GM10248 (cell line): ENCODE measurements around the gene PSME3IP1.

Experiments
- CTCF ChIA-PET: fragments of 300-600 bp; sonication (Branson Sonifier 250); formaldehyde crosslinking; extraction: SDS; loops from one replicate; lab custom pipeline; 2021; ENCODE audit warnings: antibody characterized with exemption; lab: Yijun Ruan, JAX
- POLR2A ChIA-PET: fragments of 350-650 bp; sonication (Branson Sonifier 250); formaldehyde crosslinking; extraction: SDS; loops from one replicate; lab custom pipeline; 2020; ENCODE audit warnings: antibody characterized with exemption; lab: Yijun Ruan, JAX
- DNase-seq: peaks from one replicate; pipeline ENCODE4 v3.0.0; 2012; ENCODE audit errors: extremely low spot score
- TF ChIP-seq, protein P1 (sequence below): IDR thresholded peaks from 2 replicates; pipeline ENCODE4 v1.5.1; 2012; ENCODE audit warnings: mild to moderate bottlenecking, low read depth; ENCODE audit errors: extremely low read depth, missing control alignments, control extremely low read depth

Gene PSME3IP1

GRCh38 chr16:57115514-57116182 lies 70.2 kb downstream of the PSME3IP1 start:
- ChIA-PET POLR2A (no interaction called here), CTCF (interaction anchor here (1.5 to 5.7 kb wide), 3 partner anchors 11 to 29 kb away, joined by 3 to 28 read pairs (median 3); partner anchors contain the start of gene CPNE2)
- no peak for DNase-seq
- TF ChIP-seq, protein P1, sequence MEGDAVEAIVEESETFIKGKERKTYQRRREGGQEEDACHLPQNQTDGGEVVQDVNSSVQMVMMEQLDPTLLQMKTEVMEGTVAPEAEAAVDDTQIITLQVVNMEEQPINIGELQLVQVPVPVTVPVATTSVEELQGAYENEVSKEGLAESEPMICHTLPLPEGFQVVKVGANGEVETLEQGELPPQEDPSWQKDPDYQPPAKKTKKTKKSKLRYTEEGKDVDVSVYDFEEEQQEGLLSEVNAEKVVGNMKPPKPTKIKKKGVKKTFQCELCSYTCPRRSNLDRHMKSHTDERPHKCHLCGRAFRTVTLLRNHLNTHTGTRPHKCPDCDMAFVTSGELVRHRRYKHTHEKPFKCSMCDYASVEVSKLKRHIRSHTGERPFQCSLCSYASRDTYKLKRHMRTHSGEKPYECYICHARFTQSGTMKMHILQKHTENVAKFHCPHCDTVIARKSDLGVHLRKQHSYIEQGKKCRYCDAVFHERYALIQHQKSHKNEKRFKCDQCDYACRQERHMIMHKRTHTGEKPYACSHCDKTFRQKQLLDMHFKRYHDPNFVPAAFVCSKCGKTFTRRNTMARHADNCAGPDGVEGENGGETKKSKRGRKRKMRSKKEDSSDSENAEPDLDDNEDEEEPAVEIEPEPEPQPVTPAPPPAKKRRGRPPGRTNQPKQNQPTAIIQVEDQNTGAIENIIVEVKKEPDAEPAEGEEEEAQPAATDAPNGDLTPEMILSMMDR, result no peak

DNA sequence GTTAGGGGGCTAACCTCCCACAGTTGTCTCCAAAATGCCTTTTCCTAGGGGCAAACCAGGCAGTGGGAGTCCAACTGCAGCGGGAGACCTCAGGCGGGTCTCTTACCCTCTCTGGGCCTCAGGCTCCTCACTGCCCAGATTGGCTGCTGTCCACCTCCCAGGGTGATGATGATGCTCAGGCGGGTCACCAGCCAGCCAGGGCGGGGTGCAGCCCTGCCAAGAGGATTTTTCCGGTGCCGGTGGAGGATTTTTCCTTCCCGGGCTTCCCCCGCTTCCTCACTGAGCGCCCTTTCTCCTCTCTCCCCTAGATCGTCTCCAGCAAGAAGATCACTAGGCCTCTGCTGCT lies 70.7 kb downstream of the PSME3IP1 start:
- CTCF ChIA-PET, result interaction anchor here (1.2 to 1.5 kb wide), 2 partner anchors 12 to 29 kb away, joined by 3 to 4 read pairs; no protein-coding TSS in a partner anchor

DNA sequence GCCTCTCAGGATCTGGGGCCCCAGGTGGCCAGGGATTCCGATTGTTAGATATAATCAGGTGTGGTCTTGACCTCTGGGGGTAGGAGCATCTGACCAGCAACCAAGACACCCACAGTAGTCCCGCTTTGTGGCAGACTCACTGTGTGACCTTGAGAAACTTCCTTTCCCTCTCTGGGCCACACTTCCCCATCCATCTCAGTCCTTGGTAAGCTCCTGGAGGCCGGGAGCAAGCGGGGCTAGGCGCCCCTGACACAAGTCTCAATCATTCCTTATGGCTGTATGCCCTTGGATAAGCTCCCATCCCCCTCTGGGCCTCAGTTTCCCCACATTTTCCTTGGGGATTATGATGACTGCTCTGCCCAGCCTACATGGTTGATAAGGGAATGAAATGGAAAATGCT lies 72.2 kb downstream of the PSME3IP1 start:
- TF ChIP-seq, protein P1, result no peak
- no peak for DNase-seq
- ChIA-PET CTCF (interaction anchor here (0.7 to 5.4 kb wide), 9 partner anchors 13 to 147 kb away, joined by 3 to 41 read pairs (median 5); partner anchors contain the start of gene CPNE2), POLR2A (no interaction called here)

More for the DNA sequence above, 70.7 kb downstream of the PSME3IP1 start:
- DNase-seq, result no peak
- TF ChIP-seq, protein P1, result no peak
- POLR2A ChIA-PET, result no interaction called here

GRCh38 chr16:57113042-57113453 lies 72.8 kb downstream of the PSME3IP1 start:
- no peak for DNase-seq
- POLR2A ChIA-PET, result no interaction called here
- TF ChIP-seq, protein P1, result no peak
- CTCF ChIA-PET, result interaction anchor here (0.7 to 5.4 kb wide), 9 partner anchors 12 to 37 kb away, joined by 3 to 41 read pairs (median 5); partner anchors contain the start of gene CPNE2

GRCh38 chr16:57112403-57113041 lies 73.3 kb downstream of the PSME3IP1 start:
- POLR2A ChIA-PET, result no interaction called here
- CTCF ChIA-PET, result interaction anchor here (1.1 to 5.4 kb wide), 7 partner anchors 12 to 35 kb away, joined by 3 to 41 read pairs (median 5); partner anchors contain the start of gene CPNE2
- TF ChIP-seq, protein P1, result no peak
- DNase-seq, result no peak

DNA sequence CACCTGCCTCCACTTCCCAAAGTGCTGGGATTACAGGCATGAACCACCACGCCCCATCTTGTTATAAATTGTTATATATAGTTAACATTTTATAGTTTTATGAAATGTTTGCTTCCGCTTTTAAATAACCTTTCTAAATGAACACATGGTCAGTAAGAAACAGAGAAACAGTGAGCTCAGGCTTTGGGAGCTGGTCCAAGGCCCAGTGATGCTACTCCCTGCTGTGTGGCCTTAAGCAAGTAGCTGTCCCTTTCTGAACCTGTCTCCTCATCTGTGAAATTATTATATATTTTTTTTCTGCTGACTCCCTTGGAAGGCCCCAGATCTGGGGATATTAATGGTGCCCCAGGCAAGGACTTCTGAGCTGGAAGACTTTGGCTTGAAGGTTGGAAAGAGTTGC lies 74.4 kb downstream of the PSME3IP1 start:
- DNase-seq, result no peak
- ChIA-PET CTCF (interaction anchor here (0.8 to 5.4 kb wide), 5 partner anchors 11 to 32 kb away, joined by 3 to 41 read pairs (median 7); partner anchors contain the start of gene CPNE2), POLR2A (no interaction called here)
- TF ChIP-seq, protein P1, result no peak
